Ishikawa (cell line): ENCODE results near the gene IFI35.

Experiments used
- REST ChIP-seq: IDR thresholded peaks from 2 replicates; pipeline ENCODE4 v1.6.1; 2012; ENCODE audit warnings: low read depth, mild to moderate bottlenecking
- TAF1 ChIP-seq: IDR thresholded peaks from 2 replicates; pipeline ENCODE4 v1.6.1; 2012; ENCODE audit warnings: low read depth, mild to moderate bottlenecking

- TF ChIP-seq REST: no peak
- TF ChIP-seq TAF1: no peak
Observed at GRCh38 chr17:43018932-43019331, 12.3 kb downstream of the IFI35 start.
